HG03103 (cell line): ENCODE measurements around the gene CEND1.
A peak's percentile ranks its signal among the peaks of the same experiment; 100 is the strongest.

Experiments used
- ATAC-seq: cut with Tn5 transposase; IDR thresholded peaks from one replicate; pipeline ENCODE4 v1.9.1; 2021; ENCODE audit warnings: low read depth; ENCODE audit not compliant: unreplicated experiment

Gene CEND1

DNA sequence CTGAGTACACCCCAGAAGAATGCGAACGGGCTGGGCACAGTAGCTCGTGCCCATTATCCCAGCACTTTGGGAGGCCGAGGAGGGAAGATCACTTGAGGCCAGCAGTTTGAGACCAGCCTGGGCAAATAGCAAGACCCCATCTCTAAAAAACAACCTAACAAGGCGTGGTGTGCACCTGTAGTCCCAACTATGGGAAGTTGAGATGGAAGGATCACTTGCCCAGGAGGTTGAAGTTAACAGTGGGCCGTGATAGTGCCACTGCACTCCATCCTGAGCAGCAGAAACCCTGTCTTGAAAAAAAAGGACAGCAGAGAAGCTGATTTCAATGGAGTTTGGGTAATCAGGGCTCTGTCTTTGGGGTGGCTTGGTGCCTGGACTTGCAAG, 23.2 kb upstream of the CEND1 start:
- ATAC-seq = no peak

DNA sequence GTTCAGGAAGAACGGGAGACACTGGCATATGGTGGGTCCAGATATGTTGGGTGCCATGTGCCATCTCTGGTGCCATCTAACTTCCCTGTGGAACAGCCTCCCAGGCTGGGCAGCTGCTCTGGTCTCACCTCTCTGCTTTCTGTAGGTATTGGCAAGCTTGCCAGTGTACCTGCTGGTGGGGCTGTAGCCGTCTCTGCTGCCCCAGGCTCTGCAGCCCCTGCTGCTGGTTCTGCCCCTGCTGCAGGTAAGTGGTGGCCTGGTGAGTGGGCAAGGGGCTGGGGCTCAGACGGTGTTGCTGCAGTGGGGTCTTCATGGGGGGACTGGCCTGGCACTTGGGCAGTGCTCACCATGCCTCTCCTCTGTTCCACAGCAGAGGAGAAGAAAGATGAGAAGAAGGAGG, 22.5 kb upstream of the CEND1 start:
- ATAC-seq = no peak

DNA sequence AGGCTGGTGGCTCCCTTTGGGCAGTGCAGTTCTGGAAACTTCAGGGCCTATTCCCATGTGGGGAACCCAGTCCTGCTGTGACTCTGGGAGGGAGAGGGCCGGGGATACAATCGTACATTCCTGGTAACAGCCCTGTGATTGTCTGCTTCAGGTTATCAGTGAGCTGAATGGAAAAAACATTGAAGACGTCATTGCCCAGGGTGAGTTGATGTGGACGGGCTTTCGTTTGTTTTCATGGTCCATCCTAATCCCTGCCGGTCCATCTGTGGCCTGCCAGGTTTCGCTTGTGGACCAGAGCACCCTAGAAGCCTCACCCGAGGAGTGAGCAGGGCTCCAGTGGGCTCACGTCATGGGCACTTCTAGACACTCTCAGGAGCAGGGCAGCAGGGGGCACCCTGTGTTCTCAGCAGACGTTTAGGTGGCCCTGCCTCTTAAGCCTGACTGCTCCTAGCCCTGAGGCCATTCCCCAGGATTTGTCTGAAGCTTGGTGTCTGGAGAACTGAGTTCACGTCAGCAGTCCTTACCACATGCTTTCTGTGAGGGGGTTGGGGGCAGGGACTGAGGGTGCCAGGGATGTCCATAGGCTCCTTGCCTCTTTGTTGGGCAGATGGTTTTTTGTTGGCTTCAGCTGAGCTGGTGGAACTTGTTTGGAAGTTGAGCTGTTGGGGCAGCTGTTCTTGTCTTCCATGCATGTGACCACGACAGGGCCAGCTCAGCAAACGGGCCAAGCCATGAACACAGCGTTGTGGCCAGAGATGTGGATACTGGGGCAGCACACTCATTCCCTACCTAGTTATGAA, 21.8 kb upstream of the CEND1 start:
- no peak for ATAC-seq

DNA sequence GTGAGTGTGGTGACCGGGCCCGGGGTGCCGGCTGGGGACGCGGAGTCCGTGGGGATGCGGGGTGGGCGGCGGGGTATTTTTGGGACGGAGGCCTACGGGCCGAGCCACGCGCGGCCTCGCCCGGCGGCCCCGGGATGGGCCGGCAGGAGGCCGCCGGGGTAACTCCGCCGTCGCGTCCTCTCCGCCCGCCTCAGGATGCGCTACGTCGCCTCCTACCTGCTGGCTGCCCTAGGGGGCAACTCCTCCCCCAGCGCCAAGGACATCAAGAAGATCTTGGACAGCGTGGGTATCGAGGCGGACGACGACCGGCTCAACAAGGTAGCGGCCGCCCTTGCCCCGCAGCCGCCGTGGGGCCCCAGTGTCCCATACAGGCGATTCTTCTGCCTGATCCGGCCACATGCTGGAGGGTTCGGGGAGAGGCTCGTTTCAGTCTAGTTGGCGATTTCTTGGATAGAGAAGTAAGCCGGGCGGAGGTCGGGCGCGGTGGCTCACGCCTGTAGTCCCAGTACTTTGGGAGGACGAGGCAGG, 20.2 kb upstream of the CEND1 start:
- no peak for ATAC-seq

DNA sequence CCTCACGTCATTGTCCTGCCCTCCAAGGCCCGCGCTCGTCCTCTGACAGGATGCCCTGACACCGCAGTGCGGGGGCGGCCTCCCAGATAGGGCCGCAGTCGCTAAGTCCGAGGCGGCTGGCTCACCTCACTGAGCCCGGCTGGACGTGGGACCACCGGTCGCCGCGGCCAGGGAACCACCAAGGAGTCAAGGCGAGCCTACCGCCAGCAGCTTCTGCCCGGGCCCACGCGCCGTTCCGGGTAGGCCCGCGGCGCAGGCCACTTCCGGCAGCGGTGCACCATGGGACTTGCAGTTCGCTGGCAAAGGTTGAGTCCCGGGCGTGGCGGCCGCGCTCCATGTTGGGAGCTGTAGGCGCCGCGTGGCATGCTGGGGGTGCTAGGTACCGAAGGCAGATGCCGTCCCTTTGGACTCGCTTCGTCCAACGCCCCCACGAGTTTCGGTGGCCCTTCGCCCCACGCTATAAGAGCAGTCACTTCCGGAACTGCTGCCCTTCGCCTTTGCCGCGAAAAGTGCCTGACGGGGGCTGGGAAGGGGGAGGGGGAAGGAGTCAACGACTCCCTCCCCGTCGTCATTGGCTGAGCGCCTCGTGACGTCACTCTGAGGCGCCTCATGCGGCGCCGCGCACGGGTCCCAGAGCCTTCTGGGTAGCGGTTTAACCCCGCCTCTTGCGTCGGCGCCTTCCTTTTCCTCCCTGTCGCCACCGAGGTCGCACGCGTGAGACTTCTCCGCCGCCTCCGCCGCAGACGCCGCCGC, 19.6 kb upstream of the CEND1 start, which contains the start of gene RPLP2:
Gene RPLP2 (plus strand): TSS at position 681 of the 753 bp plus-strand sequence. CDS start 268 bp downstream, outside the sequence.
- ATAC-seq = peak; percentile 60

DNA sequence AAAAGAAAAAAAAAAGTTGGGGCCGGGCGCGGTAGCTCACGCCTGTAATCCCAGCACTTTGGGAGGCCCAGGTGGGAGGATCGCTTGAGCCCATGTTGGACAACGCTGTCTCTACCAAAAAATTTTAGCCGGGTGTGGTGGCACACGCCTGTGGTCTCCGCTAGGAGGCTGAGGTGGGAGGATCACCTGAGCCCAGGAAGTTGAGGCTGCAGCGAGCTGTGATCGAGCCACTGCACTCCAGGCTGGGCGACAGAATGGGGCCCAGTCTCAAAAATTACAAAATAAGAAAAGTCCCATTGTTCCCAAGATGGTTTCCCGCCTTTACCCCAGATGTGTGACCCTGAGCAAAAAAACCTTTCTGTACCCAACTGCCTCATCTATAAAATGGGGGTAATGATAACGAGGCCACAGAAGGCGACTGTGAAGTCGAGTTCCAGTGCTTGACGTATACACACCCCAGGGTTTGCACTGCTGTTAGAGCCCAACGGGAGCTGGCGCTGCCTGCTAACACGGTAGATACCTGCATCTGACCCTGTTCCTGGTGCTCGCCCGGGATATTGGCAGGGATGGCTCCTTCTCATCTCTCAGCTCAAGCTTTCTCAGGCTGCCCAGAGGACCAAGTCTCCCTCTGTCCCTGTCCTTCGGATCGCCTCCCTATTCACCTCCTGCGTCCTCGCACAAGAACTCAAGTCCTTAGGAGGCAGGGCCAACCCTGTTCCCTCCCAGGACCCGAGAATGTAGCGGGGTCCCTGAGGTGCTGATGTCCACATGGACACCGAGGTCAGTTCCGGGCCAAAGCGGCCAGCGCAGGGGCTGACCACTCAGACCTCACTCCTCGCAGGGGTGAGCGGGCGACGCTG, 18.8 kb upstream of the CEND1 start:
- ATAC-seq = no peak

DNA sequence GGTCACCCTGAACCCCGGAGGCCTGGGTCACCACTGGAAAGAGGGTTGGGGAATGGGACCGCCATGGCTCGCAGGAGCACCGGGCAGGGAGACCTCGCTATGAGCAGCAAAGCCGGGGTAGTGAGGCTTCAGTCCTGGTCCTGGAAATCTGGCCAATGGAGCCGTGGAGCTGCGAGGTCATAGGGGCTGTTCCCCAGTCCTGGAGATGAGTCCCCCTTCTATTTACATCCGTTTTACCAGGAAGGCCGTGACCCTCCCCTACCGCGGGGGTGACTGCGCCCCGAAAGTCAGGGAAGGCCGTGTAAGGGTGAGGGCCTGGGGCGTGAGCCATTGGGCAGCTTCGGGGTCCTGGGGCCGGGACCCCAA, 14.7 kb upstream of the CEND1 start:
- no peak for ATAC-seq

DNA sequence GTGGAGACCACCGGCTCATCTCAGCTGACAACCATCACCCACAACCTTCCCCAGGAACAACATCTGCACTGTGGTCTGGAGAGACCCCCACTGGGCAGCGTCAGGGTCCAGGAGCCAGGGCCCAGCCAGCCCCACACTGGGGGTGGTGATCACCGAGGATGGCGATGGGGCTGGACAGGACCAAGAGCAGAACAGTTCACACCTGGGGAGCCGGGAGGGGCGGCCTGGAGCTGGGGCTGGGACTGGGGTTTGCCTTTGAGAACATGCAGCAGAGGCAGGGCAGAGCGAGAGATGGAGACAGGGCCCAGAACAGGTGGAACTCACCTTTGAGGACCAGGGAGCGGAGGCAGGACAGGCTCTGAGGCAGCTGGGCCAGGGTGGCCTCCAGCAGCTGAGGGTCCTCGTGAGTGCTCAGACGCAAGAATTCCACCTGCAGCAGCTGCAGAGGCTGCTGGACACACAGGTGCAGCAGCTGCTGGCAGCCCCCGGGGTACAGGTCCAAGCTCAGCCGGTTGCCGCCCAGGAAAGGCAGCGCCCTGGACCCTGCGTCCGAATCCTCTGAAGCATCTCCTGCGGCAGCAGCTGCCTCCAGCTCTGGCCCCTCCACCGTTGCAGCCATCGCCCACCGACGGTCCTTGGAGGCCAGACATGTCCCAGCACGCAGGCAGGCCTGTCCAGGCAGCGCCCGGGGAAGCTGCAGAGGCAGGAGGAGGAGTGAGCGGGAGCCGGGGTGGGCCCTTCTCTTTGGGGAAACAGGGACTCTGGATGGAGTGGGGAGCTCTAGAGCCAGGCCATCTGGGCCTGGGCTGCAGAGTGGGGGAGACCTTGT, 14.1 kb upstream of the CEND1 start:
- no peak for ATAC-seq

DNA sequence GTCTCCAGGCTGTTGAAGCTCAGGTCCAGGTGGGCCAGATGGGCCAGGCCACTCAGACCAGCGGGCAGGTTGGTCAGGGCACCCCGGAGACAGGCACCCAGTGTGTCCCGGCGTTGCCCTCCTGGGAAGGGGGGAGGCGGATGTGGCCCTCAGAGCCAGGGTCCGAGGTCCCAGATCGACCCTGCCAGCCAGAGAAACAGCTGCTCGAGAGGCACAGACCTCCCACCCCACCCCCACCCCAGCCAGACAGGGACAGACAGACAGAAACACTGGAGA, 13.5 kb upstream of the CEND1 start:
- ATAC-seq = no peak

DNA sequence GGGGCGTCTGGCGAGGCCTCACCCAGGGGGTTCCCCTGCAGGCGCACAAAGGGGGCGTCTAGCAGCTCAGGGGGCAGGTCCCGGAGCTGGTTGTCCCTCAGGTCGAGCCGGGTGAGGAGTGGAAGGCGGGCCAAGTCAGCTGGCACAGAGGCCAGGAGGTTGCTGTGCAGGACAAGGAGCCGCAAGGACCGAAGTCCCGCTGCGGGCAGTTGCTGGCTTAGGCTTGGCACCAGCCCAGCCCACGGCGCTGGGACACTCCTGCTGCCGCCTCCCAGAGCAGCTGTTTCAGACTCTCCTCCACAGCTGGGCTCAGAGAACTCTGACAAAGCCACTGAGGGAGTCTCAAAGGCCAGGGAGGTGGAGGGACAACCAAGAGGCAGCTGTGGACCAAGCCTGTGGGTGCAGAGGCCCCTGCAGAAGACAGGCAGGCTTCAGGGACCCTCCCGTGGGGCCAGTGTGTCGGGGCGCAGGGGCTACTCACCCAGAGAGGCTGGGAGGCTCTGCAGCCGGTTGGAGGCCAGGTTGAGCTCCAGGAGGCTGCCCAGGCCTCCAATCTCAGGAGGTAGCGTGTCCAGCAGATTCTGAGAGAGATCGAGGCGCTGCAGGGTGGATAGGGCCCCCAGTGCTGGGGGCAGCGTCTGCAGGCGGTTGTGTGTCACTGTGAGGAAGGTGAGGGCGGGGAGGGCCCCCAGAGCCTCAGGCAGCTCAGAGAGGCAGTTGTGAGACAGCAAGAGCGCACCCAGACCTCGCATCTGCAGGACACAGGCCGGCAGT, 13.0 kb upstream of the CEND1 start:
- ATAC-seq = no peak

DNA sequence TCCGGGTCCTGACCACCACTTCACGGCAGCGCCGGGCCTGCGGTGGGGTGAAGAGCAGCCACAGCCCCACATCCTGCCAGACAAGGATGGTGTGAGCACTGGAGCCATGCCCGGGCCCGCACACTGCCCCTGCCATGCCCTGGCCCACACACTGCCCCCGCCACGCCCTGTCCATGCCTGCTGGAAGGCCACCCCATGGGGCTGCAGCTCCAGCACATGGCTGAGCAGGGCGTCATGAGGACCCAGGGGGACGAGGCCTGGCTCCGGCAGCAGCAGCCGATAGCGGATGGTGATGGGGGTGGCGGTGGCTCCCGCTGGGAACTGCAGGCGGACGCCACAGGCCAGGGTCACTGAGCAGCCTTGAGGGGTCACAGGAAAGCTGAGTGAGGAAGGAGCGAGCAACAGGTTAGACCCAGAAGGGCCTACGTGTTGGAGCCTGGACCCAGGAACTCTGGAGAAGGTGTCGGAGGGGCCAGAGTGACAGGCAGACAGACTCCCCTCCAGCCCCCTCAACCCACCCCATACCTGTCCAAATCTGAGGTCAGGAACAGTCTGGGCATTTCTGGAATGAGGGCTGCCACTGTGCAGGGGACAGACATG, 12.2 kb upstream of the CEND1 start:
- ATAC-seq = no peak

DNA sequence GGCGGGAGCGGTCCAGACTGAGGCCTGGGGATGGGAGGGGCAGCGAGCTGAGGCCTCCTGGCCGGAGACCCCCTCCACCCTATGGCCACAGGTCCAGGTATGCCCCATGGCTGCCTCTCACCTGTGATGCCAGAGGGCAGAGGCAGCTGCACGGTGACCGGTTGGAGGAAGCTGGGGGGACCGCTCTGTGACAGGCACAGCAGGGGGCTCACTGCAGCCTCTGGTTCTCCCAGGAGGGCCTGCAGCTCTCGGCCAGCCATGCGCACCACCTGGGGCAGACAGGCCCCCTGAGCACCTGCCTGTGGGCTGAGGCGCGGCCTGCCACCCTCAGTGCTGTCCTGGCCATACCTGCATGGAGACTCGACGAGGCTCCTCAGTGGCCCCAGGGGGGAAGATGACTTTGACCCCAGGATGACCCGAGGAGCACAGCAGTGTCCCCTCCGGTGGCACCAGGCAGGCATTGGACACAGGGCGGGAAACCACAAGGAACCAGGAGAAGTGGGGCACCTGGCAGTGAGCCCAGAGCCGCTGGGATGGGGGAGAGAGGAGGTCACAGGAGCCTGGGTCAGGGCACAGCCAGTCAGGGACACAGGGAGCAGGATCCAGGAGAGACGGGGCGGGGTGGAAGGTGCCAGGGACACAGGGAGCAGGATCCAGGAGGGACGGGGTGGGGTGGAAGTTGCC, 11.3 kb upstream of the CEND1 start:
- no peak for ATAC-seq

DNA sequence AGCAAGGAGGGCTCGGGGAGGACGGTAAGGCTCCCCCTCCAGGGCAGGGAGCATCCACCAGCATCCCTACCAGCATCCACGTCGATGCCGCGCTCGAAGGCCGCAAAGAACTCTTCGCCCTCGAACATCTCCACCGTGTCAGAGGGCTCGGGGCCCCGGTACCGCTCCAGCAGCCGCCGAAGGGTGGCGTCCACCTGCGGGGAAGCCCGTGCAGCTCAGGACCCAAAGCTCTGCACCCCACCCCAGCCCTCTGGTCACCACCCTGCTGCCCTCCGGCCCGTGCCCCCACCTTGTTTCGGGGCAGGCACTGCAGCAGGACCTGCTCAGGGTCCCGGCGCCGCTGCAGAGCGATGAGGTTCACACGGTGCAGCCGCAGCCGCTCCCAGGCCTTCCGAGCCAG, 10.6 kb upstream of the CEND1 start:
- no peak for ATAC-seq

DNA sequence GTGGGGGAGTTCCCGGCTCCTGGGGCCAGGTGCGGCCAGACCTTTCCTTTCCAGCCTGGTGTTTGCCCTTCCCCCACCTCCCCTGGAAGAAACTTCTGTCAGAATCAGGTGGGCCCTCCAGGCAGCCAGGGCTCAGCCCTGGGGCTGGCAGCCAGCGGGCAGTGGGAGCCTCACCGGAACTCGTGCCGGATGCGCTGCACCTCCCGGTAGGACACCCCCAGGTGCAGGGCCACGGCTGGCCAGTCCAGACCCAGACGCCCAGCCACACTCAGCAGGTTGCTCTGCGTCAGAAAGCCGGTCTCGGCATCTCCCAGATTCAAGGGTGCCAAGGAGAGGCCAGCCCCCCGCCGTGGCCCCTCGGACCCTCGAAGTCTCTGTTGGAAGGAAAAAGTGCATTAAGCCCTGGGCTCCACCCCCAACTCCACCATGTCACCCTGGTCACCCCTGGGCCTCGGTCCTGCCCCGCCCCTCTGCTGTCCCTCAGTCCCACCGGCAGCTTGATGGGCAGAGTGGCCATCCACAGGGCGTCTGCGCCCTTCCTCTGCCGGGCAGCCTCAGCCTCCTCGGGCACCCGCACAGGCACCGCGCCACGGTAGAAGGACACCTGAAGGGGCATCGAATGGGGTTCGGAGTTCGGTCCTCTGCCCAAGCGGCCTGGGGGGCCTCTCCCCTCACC, 9.9 kb upstream of the CEND1 start:
- no peak for ATAC-seq

DNA sequence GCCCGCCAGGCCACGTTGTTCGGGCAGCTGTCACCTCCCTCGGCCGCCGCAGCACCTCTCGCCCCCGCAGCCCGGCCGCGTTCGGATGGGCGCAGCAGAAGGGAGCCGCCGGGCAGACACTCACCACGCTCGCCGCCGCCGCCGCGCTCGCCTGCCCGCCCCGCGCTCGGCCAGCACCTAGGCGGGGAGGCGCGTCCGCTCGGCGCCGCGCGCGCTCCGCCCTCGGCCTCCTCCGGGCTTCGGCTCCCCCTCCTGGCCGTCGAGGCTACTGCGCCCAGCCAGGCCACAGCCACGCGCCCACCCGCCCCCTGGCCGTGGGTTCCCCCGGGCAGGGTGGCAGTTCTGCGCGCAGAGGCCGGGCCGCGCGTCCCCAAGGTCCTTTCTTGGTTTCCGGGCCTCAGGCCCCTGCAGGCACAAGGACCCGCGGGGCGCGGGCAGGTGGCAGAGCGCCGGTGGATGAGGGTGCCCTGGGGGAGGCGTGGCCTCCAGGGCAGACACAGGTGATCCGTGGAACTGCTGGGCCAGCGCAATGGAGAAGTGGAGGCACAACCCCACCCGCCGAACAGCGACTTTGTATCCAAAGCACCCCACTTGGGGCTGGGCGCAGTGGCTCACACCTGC, 8.3 kb upstream of the CEND1 start, which contains the start of gene SLC25A22:
Gene SLC25A22 (minus strand): TSS at position 189 of the 621 bp plus-strand sequence. CDS start 3,275 bp downstream, outside the sequence.
- ATAC-seq = peak; percentile 54

DNA sequence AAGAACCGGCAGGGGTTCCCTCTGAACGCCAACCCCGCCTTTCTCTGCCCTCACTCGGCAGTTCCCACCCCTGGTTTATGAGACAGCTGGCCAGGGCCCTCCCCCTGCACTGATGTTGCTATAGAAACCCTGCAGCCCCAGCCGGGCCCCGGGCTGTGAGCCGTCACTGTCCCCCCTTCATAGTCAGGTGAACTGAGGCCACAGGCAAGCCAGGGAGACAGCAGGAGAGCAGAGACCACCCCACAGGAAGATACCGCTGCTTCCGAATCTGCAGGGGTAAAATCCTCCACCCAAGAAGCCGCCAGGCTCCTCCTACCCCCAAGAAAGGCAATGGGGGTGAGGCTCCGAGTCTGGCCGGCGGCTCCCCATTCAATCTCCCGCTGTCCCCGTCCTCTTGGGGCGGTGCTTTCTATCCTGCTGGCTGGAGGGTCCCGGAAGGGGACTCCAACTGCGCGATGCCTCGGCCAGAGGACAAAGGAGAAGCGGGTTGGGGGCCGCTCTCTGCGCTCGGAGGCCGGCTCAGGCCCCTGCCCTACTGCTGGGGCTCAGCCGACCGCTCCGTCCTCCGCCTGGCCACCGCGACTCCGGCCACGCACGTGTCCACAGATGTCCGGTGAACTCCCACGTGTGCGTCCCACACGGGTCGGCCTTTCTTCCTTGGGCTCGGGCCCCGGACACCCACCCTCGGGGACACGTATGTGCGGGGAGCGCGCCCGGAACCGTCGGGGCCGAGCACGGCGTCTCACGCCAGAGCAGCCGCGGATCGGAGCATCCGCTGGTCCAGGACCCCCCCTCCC, 7.6 kb upstream of the CEND1 start:
- peak; percentile 48 for ATAC-seq
